Hematopoietic multipotent progenitor cell (in vitro differentiated cells): Measurements from ENCODE around the gene TTC7B. TPM values are rescaled to one million over a fixed set of nuclear protein-coding genes. Genes with fewer than 3 reads are reported as not detected.

Experiments
- DNase-seq, 3 donors: peaks; one replicate each; pipeline ENCODE4 v3.0.0-alpha.2; 2011 to 2015; ENCODE audit warnings: low read depth in 2 of 3, low spot score in 2 of 3
- total RNA-seq: library from RNA; depleted of rRNA; stranded (reverse); fragments of >200 nt; gene quantifications from one replicate; pipeline ENCODE4 v1.2.3, GENCODE V29; 2012

TTC7B gene
- total RNA-seq, 1 donor: 26.1 TPM

- DNase-seq: no peak
These were observed 188.8 kb downstream of the TTC7B start for GRCh38 chr14:90627478-90627877.

DNA sequence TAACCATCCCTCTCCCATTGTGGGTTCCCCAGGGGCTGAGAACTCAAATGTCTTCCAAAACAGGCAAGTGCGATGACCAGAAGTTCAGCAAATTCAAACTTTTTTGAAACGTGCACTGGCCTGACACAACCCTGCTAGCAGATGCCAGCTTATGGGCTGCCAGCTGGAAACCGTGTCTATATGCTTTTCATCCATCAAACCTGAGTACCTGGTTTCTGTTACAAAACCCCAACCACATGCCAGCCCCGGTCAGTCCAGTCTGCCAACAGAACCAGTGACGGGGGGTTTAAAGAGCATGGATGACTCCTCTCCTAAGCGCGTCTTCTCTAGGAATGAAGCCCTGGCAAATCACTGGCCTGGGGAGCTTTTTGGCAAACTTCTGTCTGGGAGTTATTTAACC is 189.7 kb downstream of the TTC7B start:
- no peak for DNase-seq

GRCh38 chr14:90625445-90625844 is 190.8 kb downstream of the TTC7B start:
- DNase-seq: no peak

DNA sequence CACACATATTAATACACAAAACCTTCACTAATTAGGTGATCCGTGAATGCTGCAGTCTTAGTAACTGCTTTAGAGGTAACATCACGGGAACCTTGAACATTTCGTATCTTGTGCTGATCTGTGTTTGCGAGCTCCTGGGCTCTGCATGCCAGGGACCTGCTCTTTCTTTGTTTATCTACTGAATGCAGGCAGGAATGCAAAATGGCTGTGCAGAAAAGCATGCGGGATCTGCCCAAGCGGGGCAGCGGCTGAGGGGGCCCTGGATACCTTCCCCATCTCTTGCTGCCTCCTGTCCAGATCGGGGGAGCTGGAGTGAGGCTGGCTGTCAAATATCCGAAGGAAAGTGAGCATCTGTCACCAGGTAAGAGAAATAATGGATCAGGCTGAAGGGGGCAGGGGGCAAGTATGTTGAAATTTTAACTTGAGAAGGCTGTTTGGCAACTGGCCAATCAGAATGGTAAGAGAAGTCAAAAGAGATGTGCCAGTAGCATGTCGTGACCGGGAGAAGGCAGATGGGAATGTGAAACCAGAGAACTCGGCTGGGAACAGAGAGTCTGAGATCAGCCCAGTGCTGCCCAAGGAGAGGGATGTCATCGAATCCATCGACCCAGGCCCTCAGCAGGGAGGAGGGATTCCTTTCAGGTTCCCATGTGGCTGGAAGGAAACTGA is 191.4 kb downstream of the TTC7B start:
- no peak for DNase-seq

DNA sequence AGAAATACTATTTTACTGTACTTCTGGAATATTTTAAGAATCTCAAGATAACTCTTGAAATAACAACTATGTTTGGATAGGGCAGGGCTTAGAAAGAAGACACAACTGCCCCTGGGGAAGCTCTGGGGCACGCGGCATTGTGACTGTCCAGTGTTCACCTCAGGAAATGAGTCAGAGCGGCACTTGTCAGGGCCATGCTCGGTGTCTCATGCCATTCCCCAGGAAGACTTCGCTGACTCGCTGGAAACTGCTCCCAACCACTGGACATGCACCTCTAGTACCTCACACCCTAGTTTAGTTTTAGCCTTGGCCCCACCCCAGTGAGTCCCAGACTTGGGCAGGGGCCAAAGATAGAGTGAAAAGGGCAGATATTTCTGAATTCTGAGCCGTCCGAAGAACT is 192.0 kb downstream of the TTC7B start:
- no peak for DNase-seq

DNA sequence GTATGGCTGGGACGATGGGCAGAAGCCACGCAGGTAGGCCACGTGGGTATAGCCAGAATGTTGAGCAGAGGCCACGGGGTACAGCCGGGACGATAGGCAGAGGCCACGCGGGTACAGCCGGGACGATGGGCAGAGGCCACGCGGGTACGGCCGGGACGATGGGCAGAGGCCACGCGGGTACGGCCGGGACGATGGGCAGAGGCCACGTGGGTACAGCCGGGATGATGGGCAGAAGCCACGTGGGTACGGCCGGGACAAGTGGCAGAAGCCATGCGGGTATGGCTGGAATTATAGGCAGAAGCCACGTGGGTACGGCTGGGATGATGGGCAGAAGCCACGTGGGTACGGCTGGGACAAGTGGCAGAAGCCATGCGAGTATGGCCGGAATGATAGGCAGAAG is 195.0 kb downstream of the TTC7B start:
- DNase-seq: no peak

DNA sequence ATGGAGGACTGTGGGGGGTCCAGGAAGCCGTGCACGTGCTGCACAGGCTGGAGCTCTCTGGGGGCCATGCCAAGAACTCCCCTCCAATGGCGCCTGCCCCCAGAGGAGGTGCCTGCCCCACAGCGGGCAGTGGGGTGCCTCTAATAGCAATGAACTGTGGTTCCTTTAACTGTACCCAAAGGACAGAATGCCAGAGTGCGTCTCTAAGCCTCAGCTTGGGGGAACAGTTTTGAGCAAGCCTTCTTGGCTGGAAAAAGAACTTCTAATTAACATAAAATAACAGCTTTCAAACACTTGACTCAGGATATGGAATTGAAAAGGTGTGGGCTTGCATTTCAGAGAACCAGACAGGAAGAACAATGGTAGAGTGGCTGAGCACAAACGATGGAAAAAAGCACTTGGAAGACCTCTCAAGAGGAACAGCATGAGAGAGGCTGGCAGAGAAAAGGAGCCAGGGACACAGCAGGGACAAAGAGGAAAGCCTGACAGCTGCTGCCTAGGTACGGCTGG is 195.6 kb downstream of the TTC7B start:
- no peak for DNase-seq

GRCh38 chr14:90619911-90620310 is 196.3 kb downstream of the TTC7B start:
- no peak for DNase-seq

- no peak for DNase-seq
These were observed 198.3 kb downstream of the TTC7B start for GRCh38 chr14:90617961-90618360.

- no peak for DNase-seq
These were observed 199.3 kb downstream of the TTC7B start for GRCh38 chr14:90616881-90617280.

DNA sequence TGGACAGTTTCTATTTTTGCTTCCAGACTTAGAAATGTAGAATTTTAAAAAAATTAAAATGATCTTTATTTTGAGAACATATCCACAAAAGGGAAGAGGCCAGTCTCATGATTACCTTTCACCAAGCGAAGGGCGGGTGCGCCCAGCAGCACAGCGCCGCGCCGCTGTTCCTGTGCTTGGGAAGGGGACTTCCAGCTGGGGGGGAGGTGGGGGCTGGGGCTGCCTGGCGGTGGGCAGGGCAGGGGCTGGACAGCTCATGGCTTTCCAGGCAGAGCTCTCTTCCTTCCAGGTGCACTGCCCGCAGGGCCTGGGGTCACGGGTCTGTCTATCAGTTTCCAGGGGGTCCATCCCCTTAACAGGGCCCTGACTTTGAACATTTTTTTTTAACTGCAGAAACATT is 199.9 kb downstream of the TTC7B start:
- DNase-seq: no peak

DNA sequence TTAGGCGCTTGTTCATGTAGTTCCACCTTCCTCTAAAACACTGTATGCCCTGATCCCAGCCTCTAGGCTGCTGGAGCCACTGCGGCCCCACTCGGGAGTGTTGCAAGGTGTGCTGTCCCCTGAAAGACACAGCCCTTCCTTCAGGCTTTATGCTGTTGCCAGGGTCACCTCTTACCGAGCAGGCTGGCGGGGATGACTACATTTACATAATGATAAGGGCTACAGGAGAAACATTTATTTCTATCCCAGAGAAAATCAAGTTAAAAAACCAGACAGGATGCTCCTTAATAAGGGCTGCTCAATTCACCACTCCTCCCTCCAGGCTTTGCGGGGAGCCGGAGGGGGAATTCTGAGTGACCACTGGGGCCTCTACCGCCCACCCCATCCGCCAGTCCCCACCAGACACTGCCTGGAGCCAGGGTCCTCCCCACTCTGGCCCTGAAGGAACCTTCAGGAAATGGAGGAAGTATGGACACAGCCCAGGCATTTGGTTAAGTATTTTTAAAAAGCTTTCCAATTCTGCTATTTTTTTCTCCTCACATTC is 200.6 kb downstream of the TTC7B start:
- DNase-seq: no peak

- DNase-seq: no peak
These were observed 201.3 kb downstream of the TTC7B start for GRCh38 chr14:90614696-90615516.

GRCh38 chr14:90613997-90614396 is 202.2 kb downstream of the TTC7B start:
- DNase-seq: no peak

GRCh38 chr14:90613453-90613852 is 202.8 kb downstream of the TTC7B start:
- no peak for DNase-seq

DNA sequence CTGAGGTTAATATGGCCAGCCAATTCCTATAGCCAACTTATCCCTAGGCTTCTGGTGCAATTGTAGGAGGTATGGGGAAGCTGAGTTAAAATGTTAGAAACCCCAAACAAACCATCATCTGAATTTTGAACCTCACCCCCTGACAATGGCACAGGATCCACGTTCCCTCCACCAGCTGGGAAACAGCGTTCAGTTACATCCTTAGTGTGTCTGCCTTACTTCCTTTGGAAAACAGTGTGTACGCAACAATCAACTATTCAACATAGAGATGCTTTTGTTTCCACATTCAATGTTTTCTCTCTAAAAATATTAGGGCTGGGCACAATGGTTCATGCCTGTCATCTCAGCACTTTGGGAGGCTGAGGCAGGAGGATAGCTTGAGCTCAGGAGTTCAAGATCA is 203.4 kb downstream of the TTC7B start:
- no peak for DNase-seq

- DNase-seq: no peak
These were observed 204.3 kb downstream of the TTC7B start for GRCh38 chr14:90611936-90612335.

- DNase-seq: no peak
These were observed 204.7 kb downstream of the TTC7B start for GRCh38 chr14:90611501-90611900.

DNA sequence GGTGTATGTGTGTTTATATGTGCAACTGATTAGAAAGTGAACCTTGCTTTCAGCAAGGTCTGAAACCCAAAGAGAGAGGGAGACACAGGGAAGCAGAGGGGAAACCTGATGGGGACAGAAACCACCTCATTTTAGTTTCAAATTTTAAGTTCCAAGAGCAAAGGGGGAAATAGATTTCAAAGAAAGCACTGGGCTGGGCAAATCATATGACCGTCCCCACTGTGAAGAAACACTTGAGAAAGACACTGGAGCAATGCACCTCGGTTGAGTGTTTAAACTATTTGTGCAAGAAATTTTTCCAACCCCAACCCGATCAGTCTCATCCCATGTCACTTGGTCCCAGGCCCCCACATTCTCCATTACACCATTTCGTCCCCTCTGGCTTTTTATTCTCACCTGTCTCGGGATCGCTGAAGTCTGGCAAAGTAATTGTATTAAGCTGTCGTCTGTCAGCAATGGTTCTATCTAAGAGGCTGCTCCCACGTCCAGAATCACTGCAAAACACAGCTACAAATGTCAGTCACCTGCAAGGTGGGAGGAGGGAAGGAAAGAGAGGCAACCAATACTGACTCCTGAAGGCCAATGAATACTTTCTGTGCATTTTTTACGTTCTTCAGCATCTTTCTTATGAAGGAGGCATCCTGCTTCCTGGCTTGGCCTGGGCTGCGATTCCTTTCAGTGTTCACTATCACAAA is 205.7 kb downstream of the TTC7B start:
- DNase-seq: no peak

DNA sequence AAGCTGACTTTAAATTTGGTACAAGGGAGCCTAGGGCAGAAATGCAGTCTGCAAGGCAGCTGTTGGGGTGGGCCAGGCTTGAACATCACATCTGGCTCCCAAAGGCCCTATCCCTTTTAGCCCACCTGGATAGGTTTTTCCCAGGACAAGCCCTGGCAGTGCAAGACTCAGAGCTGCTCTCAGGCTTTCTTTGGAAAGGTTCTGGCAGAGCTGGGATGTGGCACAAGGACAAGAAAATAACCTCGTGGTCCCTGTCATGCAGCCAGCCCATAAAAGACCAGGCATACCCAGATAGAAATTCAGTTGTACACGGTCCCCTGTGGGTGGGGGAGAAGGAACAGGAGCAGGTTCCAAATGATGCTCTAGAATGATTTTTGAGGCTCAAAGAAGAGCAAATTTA is 206.9 kb downstream of the TTC7B start:
- no peak for DNase-seq

- DNase-seq: no peak
These were observed 207.3 kb downstream of the TTC7B start for GRCh38 chr14:90608929-90609341.
